ENCODE data around the gene PAPOLA.
A peak's percentile ranks its signal among the peaks of the same experiment; 100 is the strongest.

Gene PAPOLA

DNA sequence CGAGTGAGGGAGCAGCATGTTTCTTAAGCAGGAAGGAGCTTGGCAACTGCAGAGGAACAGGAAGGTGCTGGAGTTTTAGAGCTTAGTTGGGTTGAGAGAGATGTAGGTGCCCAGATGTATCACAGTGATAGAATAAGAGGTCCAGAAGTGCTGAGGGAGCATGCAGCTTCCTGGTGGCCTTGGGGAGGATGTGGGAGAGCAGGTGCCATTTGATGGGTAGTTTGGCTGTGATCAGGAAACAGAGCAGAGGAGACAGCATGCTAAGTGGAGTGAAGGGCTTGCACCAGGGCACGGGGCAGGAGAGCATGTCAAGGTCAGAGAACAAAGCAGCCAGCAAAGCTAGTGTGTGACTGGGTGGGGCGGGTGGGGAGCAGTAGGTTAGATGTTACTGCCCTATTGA lies 74.8 kb downstream of the PAPOLA start:
- in situ Hi-C loops (cut with HindIII; ENCODE audit: low pct_unique_long_range_greater_than_20kb, low sequenced_read_pairs), result no loop called here
- no peak for TF ChIP-seq JUND (IDR thresholded peaks at IDR 0.05; ENCODE audit: low read depth)
- no peak for DNase-seq (ENCODE audit: low read depth in 1 of 2, low spot score in 1 of 2)

DNA sequence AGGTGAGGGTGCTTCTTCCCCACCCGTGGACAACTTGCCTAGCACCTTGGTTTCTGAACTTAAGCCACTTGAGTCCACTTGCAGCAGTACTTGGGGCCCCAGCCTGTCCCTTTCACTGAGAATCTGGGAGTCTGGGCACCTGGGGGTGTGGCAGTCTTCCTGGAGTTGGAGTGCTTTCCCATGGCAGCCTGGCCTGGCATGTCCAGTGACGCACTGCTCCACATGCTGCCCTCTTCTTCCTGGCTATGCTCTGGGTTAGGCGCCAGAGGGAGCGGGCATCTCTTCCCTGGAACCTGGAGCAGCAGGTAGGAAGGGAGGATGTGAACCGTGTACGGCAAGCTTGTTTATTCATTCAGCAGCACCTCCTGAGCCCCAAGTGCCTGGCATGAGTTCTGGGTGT lies 76.4 kb downstream of the PAPOLA start:
- in situ Hi-C loops (cut with HindIII; ENCODE audit: low pct_unique_long_range_greater_than_20kb, low sequenced_read_pairs), result no loop called here
- no peak for DNase-seq (ENCODE audit: low read depth in 1 of 2, low spot score in 1 of 2)
- TF ChIP-seq JUND (IDR thresholded peaks at IDR 0.05; ENCODE audit: low read depth), result no peak

DNA sequence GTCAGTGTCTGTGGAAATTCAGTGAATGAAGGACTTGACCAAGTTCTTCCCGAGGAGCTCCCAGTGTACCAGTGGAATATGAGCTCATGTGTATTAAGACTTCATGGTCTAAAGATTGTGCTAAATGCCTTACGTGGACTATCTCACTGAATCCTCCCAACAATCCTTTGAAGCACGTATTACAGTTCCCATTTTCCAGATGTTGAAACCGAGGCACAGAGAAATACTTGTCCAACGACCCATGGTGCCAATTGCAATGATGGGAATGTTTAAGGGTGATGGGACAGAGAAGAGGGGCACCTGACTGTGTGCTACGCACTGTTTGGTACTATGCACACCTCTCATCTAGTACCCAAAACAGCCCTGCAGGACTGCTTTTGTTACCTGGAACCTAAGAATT lies 77.2 kb downstream of the PAPOLA start:
- DNase-seq (ENCODE audit: low read depth in 1 of 2, low spot score in 1 of 2), result no peak
- TF ChIP-seq JUND (IDR thresholded peaks at IDR 0.05; ENCODE audit: low read depth), result no peak
- in situ Hi-C loops (cut with HindIII; ENCODE audit: low pct_unique_long_range_greater_than_20kb, low sequenced_read_pairs), result no loop called here

DNA sequence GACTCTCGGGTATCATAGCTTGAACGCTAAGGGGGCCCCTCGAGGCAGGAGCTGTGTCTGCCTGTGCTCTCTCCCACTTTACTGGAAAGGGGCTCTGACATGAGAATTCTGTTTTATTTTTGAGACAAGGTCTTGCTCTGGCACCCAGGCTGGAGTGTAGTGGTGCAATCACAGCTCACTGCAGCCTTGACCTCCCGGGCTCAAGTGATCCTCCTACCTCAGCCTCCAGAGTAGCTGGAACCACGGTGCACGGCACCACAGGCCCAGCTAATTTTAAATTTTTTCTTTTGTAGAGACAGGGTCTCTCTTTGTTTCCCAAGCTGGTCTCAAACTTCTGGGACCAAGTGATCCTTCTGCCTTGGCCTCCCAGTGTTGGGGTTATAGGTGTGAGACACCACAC lies 77.7 kb downstream of the PAPOLA start:
- DNase-seq (ENCODE audit: low read depth in 1 of 2, low spot score in 1 of 2), result no peak
- TF ChIP-seq JUND (IDR thresholded peaks at IDR 0.05; ENCODE audit: low read depth), result no peak
- in situ Hi-C loops (cut with HindIII; ENCODE audit: low pct_unique_long_range_greater_than_20kb, low sequenced_read_pairs), result no loop called here

DNA sequence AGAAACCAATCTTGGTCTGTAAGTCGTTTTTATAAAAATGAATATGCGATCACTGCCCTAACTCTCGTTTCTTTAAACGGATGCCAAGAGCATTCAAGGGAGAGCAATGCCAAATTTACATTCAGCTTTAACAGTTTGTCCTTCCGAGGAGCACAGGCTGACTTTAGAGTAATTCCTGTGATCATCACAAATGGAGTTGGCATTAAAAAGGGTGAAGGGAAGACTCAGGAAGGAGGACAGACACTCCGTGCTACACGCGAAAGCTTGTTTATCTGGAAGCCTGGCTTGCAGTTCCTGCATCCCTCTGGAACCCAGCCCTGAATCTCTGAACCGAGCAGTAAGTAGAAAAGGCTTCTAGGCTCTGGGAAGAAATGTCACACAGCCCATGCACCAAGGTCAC lies 78.4 kb downstream of the PAPOLA start:
- DNase-seq (ENCODE audit: low read depth in 1 of 2, low spot score in 1 of 2), result no peak
- no peak for TF ChIP-seq JUND (IDR thresholded peaks at IDR 0.05; ENCODE audit: low read depth)
- in situ Hi-C loops (cut with HindIII; ENCODE audit: low pct_unique_long_range_greater_than_20kb, low sequenced_read_pairs), result no loop called here

DNA sequence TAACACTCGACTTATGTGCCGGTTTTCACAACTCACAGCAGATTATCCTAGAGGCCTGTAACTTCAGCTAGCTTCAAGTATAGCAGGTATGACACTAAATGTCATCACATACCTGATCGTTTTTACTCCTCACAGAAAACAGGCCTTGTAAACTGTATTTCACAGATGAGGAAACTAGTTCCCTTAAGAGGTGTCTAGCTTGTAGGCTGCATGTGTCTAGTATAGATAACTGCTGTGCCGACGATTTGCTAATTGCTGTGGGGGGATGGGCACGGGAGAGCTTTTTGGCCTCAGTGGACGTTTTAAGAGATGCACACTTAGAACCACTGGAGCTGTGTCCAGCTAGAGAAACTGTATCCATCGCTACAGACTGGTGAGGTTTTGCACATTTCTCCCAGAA lies 78.8 kb downstream of the PAPOLA start:
- no peak for TF ChIP-seq JUND (IDR thresholded peaks at IDR 0.05; ENCODE audit: low read depth)
- no peak for DNase-seq (ENCODE audit: low read depth in 1 of 2, low spot score in 1 of 2)
- in situ Hi-C loops (cut with HindIII; ENCODE audit: low pct_unique_long_range_greater_than_20kb, low sequenced_read_pairs), result no loop called here

DNA sequence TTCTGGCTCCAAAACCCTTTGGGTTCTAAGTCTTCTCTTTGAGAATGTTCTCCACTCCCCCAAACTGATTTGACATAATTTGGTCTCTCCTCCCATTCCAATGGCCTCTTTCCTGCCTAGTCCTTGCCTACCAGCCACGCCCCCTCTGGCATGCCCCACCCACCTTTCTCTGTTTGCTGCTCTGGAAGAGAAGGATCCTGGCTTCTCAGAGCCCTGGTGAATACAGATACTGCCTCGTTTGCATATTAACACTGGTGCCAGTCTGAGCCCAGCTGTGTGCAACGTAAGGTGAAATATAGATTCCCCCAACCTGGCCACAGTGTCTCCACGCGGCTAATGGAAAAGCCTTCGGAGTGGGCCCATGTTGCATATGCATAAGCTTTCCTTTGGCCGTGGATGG lies 79.7 kb downstream of the PAPOLA start:
- in situ Hi-C loops (cut with HindIII; ENCODE audit: low pct_unique_long_range_greater_than_20kb, low sequenced_read_pairs), result no loop called here
- peak in 1 of 2 experiments; percentile 36 for DNase-seq (ENCODE audit: low read depth in 1 of 2, low spot score in 1 of 2)
- no peak for TF ChIP-seq JUND (IDR thresholded peaks at IDR 0.05; ENCODE audit: low read depth)

DNA sequence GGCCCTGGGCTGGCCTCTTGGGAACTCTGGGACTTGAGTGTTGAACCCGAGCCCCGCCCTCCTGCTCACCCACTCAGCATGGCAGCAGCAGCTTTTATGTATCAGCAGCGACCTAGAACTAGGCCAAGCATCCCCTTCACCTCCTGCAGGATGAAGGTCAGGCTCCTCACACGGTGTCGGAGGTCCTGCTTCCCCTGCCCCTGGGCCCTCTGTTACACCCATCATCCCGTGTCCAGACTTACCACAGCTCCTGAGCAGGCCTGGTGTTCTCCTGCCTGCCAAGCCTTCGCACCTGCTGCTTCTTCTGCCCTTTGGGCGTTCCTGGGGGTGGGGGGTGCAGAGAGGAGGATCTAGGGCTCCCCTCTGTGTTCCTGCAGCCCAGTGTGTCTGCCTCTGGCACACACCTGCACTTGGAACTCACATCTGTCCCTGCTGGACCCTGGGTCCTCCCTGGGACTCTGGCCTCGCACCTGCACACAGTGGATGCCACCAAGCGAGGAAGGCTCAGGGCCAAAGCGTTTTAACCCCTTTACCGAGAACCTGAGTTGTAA lies 80.3 kb downstream of the PAPOLA start:
- in situ Hi-C loops (cut with HindIII; ENCODE audit: low pct_unique_long_range_greater_than_20kb, low sequenced_read_pairs), result no loop called here
- no peak for TF ChIP-seq JUND (IDR thresholded peaks at IDR 0.05; ENCODE audit: low read depth)

DNA sequence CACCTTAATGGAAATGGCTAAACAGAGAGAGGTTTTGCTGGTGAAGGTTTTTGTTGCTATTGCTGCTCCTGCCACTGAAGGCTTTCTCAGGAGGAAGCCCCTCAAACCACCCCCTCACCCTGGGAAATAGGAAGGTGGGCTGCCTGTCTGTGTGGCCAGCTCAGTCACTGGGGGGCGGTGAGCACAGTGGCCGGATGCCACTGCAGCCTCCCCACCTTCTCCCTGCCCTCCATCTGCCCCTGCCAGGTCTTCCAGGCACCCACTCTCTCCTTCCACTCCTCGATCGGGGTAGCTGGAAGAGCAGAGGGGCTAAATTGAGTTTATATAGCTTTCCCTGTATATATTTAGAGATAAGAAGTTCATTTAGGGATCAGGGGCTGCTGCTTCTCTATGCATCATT lies 80.8 kb downstream of the PAPOLA start:
- no peak for TF ChIP-seq JUND (IDR thresholded peaks at IDR 0.05; ENCODE audit: low read depth)
- no peak for DNase-seq (ENCODE audit: low read depth in 1 of 2, low spot score in 1 of 2)
- in situ Hi-C loops (cut with HindIII; ENCODE audit: low pct_unique_long_range_greater_than_20kb, low sequenced_read_pairs), result no loop called here

More for the DNA sequence above, 80.3 kb downstream of the PAPOLA start:
- DNase-seq (ENCODE audit: low read depth in 1 of 2, low spot score in 1 of 2), result no peak

DNA sequence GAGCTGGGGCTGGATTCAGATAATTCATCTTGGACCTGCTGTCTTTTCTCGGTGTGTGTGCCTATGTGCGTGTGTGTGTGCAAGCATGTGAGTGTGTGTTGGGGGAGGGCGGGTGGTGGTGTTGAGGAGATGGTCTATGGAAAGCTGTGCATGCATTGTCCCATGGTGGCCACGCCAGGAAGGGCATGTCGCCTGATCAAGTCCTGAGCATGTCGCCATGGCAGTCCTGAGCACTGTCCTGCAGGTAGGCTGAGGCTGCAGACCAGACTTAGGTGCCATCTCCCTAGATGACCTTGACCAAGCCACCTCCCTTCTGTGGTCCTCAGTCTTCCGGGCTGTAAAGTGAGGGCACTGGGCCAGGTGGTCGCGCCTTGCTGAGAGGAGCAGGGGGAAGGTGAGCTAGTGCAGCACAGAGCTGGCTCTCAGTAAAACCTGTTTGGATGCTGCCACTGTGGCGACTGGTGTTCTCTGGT lies 81.4 kb downstream of the PAPOLA start:
- no peak for DNase-seq (ENCODE audit: low read depth in 1 of 2, low spot score in 1 of 2)
- TF ChIP-seq JUND (IDR thresholded peaks at IDR 0.05; ENCODE audit: low read depth), result no peak
- in situ Hi-C loops (cut with HindIII; ENCODE audit: low pct_unique_long_range_greater_than_20kb, low sequenced_read_pairs), result no loop called here

DNA sequence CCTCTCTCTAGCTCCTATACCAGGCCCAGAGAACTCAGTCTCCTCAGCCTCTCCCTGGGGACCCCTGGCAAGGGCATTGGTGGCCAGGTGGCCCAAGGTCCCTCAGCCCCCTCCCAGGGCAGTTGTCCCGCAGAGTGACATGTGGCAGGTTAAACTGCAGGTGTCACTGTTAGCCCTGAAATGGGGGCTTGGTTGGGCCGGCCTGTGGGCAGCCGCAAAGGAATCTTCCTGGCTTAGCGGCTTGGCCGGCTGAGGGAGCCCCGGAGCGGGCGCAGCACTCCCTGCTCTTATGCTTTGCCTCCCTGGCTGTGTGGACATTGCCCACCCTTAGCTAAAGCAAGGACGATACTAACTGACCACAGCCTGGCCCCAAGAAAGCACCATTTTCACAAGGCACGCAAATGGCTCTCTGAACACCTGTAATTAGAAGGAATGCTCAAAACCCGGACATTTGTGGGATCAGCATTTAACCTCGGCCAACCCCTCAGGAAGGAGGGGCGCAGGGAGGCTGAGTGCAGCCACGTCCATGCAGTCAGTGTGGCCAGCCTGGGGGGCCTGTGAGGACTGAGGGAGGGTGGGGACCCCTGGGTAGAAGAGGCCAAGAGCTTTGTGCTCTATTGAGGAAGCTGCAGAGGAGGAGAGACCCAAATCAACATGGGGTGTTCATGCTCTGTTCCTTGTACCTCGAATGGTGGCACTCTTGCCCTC lies 82.2 kb downstream of the PAPOLA start:
- no peak for TF ChIP-seq JUND (IDR thresholded peaks at IDR 0.05; ENCODE audit: low read depth)
- in situ Hi-C loops (cut with HindIII; ENCODE audit: low pct_unique_long_range_greater_than_20kb, low sequenced_read_pairs), result no loop called here
- peak; percentile 71 to 81 for DNase-seq (ENCODE audit: low read depth in 1 of 2, low spot score in 1 of 2)

DNA sequence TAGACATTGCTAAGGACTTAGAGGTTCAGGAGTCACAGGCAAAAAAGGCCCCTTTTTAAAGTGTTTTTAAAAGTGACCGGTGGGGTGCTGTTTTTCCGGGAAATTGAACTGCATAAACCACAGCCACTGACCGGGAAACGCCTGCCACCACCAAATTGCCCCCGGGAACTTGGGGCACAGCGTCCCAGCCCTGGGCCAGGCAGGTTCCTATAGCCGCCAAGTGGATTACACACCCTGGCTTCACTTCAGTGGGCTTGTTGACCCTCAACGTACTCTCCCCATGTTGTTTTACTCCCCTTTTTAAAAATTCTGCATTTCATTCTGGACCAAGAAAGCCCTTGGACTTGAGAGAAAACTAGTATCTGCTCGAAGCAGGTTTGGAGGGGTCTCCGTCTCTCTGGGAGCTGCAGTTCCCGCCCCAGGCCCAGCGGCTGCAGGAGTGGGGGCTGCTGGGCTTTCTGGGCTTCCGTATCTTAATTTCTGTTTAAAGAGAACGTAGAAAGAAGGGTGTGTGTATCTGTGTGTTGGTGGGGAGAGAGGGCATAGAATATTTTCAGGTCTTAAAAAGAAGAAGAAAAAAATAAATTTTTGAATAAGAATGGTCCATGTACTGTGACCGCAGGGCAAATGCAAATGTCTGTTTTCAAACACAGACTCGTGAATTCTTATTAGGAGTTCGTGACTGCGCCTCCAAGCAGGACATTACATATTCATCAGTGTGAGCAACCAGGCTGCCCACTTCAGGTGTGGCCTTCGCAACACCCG lies 82.9 kb downstream of the PAPOLA start:
- no peak for TF ChIP-seq JUND (IDR thresholded peaks at IDR 0.05; ENCODE audit: low read depth)
- in situ Hi-C loops (cut with HindIII; ENCODE audit: low pct_unique_long_range_greater_than_20kb, low sequenced_read_pairs), result no loop called here
- no peak for DNase-seq (ENCODE audit: low read depth in 1 of 2, low spot score in 1 of 2)

DNA sequence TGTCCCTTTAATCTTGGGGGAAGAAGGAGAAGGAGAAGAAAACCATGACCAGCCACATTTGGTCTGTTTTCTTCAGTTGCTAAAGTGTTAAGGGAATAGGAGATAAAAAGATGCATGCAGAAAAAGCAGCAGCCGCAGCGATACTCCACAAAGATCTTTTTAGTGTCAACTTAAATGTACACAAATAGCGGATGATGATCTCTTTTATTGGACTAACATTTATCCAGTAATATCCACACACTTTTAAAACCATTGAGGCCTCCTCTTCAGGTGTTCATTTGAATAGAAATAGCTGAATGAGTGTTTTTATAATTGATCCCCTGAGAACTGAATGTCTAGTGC lies 83.5 kb downstream of the PAPOLA start:
- DNase-seq (ENCODE audit: low read depth in 1 of 2, low spot score in 1 of 2), result no peak
- in situ Hi-C loops (cut with HindIII; ENCODE audit: low pct_unique_long_range_greater_than_20kb, low sequenced_read_pairs), result no loop called here
- TF ChIP-seq JUND (IDR thresholded peaks at IDR 0.05; ENCODE audit: low read depth), result no peak
